Measurements from ENCODE around the gene NUP62CL. TPM values are rescaled to one million over a fixed set of nuclear protein-coding genes. Genes with fewer than 3 reads are reported as not detected.
A peak's percentile ranks its signal among the peaks of the same experiment; 100 is the strongest.

NUP62CL gene
- total and polyA plus RNA-seq, 2 of the 13 experiments (the other 11 are each of a cell fraction or from before 2014, with no cell fraction given): 4.2 to 5.8 TPM

- peak overlapping the region; percentile 87; the same call in 1 of the 2 replicates for H3K9ac ChIP-seq (ENCODE audit: insufficient read depth, low read depth, low read length)
- peak overlapping the region; percentile 80 for H3K4me2 ChIP-seq (ENCODE audit: low read depth, low read length)
- FAIRE-seq (no peak), ATAC-seq (no peak), DNase-seq (ENCODE audit: low spot score) (no peak)
- POLR2A ChIA-PET: interaction anchor here (0.7 kb wide), 1 partner anchor 12 kb away, joined by 5 read pairs; no protein-coding TSS in a partner anchor
- H3K79me2 ChIP-seq (ENCODE audit: insufficient read depth, low read length): peaks cover 13% of the 10 kb centered on the region
- BruUV-seq (replicated peaks): no TSS peak
- CTCF ChIA-PET (ENCODE audit: low intra/inter-chr PET ratio, low total read pairs): no interaction called here
- intact Hi-C loops (cut with micrococcal nuclease; ENCODE audit: unreplicated experiment): no loop called here
- WGBS (ENCODE audit: low lambda C conversion rate): 93% methylated on average over 1 of the region's 1 CpG
- peaks cover 19% of the 10 kb centered on the region for H3K4me1 ChIP-seq (ENCODE audit: insufficient read depth, low read length)
- no peak overlapping the region for H2AFZ ChIP-seq (ENCODE audit: low read length)
- peak overlapping the region; percentile 67 to 80 (median 73) for H3K4me3 ChIP-seq (replicated peaks in 1 of 3; ENCODE audit: insufficient read depth in 1 of 3, low read depth in 2 of 3, low read length in 3 of 3)
- no peak for TF ChIP-seq ZMYM3 (CRISPR knock-in tag; IDR thresholded peaks at IDR 0.05)
- TF ChIP-seq MAFK (conservative IDR thresholded peaks at IDR 0.05 in 1 of 2, IDR thresholded peaks at IDR 0.05 in 1 of 2; ENCODE audit: low read length in 2 of 2): peak; percentile 80 to 82
- TF ChIP-seq CSRNP2 (CRISPR knock-in tag; conservative IDR thresholded peaks at IDR 0.05; ENCODE audit: low read depth): no peak
- TF ChIP-seq MAFF (IDR thresholded peaks at IDR 0.05; ENCODE audit: low read depth, low read length): peak; percentile 78; the same call in 1 of the 2 replicates
- TF ChIP-seq ZNF446 (CRISPR knock-in tag; IDR thresholded peaks at IDR 0.05): no peak
- peaks cover 0 to 13% of the 10 kb centered on the region in 2 experiments; a peak in 3 of 5 replicates for H3K36me3 ChIP-seq (replicated peaks in 1 of 2; ENCODE audit: control insufficient read depth in 1 of 2, insufficient read depth in 2 of 2, low read length in 2 of 2)
- H3K9me3 ChIP-seq (ENCODE audit: low read length): no peaks in the 10 kb centered on the region
- no peak overlapping the region for H3K27ac ChIP-seq (ENCODE audit: extremely low read length, insufficient read depth, low read length)
- in situ Hi-C loops (cut with HindIII; ENCODE audit: extremely low pct_ligation_motif_present, low pct_unique_long_range_greater_than_20kb): no loop called here
- no peaks in the 10 kb centered on the region for H3K27me3 ChIP-seq (ENCODE audit: control insufficient read depth in 1 of 2, insufficient read depth in 2 of 2, low read length in 2 of 2)
- no peaks in the 10 kb centered on the region for H4K20me1 ChIP-seq (ENCODE audit: insufficient read depth, low read length)
These were observed 87.0 kb downstream of the NUP62CL start for GRCh38 chrX:107119283-107119682.

Measured in HepG2 (cell line).